ENCODE data around the gene MYH9. TPM values are rescaled to one million over a fixed set of nuclear protein-coding genes. Genes with fewer than 3 reads are reported as not detected.

The MYH9 gene
- polyA plus RNA-seq, 1 of the 3 experiments (the other 2 are of a cell fraction), result 303 TPM

GRCh38 chr22:36432592-36433317 is 45.0 kb upstream of the MYH9 start (continued):
- no peak for TF ChIP-seq PBX3 (IDR thresholded peaks at IDR 0.05)
- TF ChIP-seq YY1 (IDR thresholded peaks at IDR 0.05; ENCODE audit: low read depth), result no peak
- no peak for TF ChIP-seq IRF3 (IDR thresholded peaks at IDR 0.05; ENCODE audit: low read depth, low read length)
- TF ChIP-seq REST (IDR thresholded peaks at IDR 0.05; ENCODE audit: low read depth, low read length), result no peak
- TF ChIP-seq SMC3 (IDR thresholded peaks at IDR 0.05; ENCODE audit: low read depth, low read length), result no peak
- no peak for TF ChIP-seq FOSL2 (IDR thresholded peaks at IDR 0.05; ENCODE audit: borderline replicate concordance, low read depth)

GRCh38 chr22:36431977-36432376 is 44.2 kb upstream of the MYH9 start:
- Histone ChIP-seq H3K9me2 (no peaks in the 10 kb centered on the region), H2AFZ (ENCODE audit: low read depth) (no peak overlapping the region), H3K9me3 (no peaks in the 10 kb centered on the region), H3F3A (replicated peaks; ENCODE audit: insufficient read depth) (peaks cover 3% of the 10 kb centered on the region), H3K4me1 (ENCODE audit: control insufficient read depth in 1 of 2, insufficient read depth in 2 of 2, low read depth in 1 of 2, low read length in 1 of 2) (peaks cover 12 to 15% of the 10 kb centered on the region in 2 experiments; a peak in 3 of 4 replicates), H3K27ac (ENCODE audit: low read depth in 2 of 2, low read length in 1 of 2) (no peak overlapping the region), H3K27me3 (ENCODE audit: insufficient read depth) (no peaks in the 10 kb centered on the region), H3K79me2 (ENCODE audit: insufficient read depth) (no peaks in the 10 kb centered on the region), H3K9ac (no peak overlapping the region), H3K4me2 (no peak overlapping the region), H3K4me3 (ENCODE audit: low read depth in 2 of 2, low read length in 1 of 2) (no peak overlapping the region), H3K36me3 (replicated peaks in 1 of 2; ENCODE audit: control insufficient read depth in 1 of 2, insufficient read depth in 2 of 2, low read length in 1 of 2) (no peaks in the 10 kb centered on the region), H4K20me1 (ENCODE audit: insufficient read depth) (no peaks in the 10 kb centered on the region)
- DNase-seq, result no peak
- ChIA-PET POLR2A (no interaction called here), CTCF (interaction anchor here (1.4 kb wide), 1 partner anchor 9 kb away, joined by 6 read pairs; no protein-coding TSS in a partner anchor)
- WGBS (ENCODE audit: low lambda C conversion rate), result 89% methylated on average over 8 of the region's 9 CpGs
- no peak for TF ChIP-seq RAD21 (IDR thresholded peaks at IDR 0.05; ENCODE audit: low read length)
- no peak for TF ChIP-seq TEAD4 (IDR thresholded peaks at IDR 0.05; ENCODE audit: borderline replicate concordance, insufficient read depth)
- TF ChIP-seq GABPA (IDR thresholded peaks at IDR 0.05; ENCODE audit: low read depth), result no peak

Data from SK-N-SH (cell line).